ENCODE data around the gene RNASE4. TPM values are rescaled to one million over a fixed set of nuclear protein-coding genes. Genes with fewer than 3 reads are reported as not detected.
"Not testable (repeated sequence)": the region's sequence is repeated elsewhere in the genome, so short reads cannot be mapped to it uniquely, and the experiment has no call there.

The RNASE4 gene, protein sequence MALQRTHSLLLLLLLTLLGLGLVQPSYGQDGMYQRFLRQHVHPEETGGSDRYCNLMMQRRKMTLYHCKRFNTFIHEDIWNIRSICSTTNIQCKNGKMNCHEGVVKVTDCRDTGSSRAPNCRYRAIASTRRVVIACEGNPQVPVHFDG
- total RNA-seq (9.1 and 9.6 TPM in 2 replicates), polyA plus RNA-seq (7.2 and 12.4 TPM in 2 replicates)

GRCh38 chr14:20683891-20684661, at the start of gene RNASE4:
Gene RNASE4, plus strand, starts transcription at chr14:20684560. Its CDS starts 14,812 bp downstream, at chr14:20699372.
- TF ChIP-seq, protein P1, sequence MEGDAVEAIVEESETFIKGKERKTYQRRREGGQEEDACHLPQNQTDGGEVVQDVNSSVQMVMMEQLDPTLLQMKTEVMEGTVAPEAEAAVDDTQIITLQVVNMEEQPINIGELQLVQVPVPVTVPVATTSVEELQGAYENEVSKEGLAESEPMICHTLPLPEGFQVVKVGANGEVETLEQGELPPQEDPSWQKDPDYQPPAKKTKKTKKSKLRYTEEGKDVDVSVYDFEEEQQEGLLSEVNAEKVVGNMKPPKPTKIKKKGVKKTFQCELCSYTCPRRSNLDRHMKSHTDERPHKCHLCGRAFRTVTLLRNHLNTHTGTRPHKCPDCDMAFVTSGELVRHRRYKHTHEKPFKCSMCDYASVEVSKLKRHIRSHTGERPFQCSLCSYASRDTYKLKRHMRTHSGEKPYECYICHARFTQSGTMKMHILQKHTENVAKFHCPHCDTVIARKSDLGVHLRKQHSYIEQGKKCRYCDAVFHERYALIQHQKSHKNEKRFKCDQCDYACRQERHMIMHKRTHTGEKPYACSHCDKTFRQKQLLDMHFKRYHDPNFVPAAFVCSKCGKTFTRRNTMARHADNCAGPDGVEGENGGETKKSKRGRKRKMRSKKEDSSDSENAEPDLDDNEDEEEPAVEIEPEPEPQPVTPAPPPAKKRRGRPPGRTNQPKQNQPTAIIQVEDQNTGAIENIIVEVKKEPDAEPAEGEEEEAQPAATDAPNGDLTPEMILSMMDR (IDR thresholded peaks at IDR 0.05; ENCODE audit: low read depth, low read length): no peak
- Histone ChIP-seq H3K27ac (peak within 1 kb of the TSS; percentile 93), H3K4me1 (ENCODE audit: low read depth) (no peaks in the 10 kb centered on the region), H3K9me3 (ENCODE audit: low read depth) (no peaks in the 10 kb centered on the region), H3K27me3 (no peaks in the 10 kb centered on the region), H3K36me3 (no peaks in the 10 kb centered on the region), H3K4me3 (peak within 1 kb of the TSS; percentile 64)
- peak; percentile 70 to 89 for DNase-seq (ENCODE audit: low read depth in 1 of 2, low spot score in 1 of 2)

GRCh38 chr14:20641591-20641990, 42.8 kb upstream of the RNASE4 start, which contains the start of gene OR6S1:
Gene OR6S1, minus strand, starts transcription at chr14:20641691. Its CDS starts 0 bp downstream, at chr14:20641691.
- DNase-seq (ENCODE audit: low read depth in 1 of 2, low spot score in 1 of 2): no peak
- Histone ChIP-seq H3K9me3 (ENCODE audit: low read depth) (no peaks in the 10 kb centered on the region), H3K4me1 (ENCODE audit: low read depth) (no peaks in the 10 kb centered on the region), H3K27me3 (peaks cover 7% of the 10 kb centered on the region), H3K36me3 (no peaks in the 10 kb centered on the region), H3K27ac (no peak within 1 kb of the TSS), H3K4me3 (no peak within 1 kb of the TSS)
- TF ChIP-seq, protein P1 (IDR thresholded peaks at IDR 0.05; ENCODE audit: low read depth, low read length): no peak

- H3K9me3 ChIP-seq (ENCODE audit: low read depth): no peaks in the 10 kb centered on the region
- H3K4me3 ChIP-seq: no peak overlapping the region
- no peak for DNase-seq (ENCODE audit: low read depth in 1 of 2, low spot score in 1 of 2)
- TF ChIP-seq, protein P1 (IDR thresholded peaks at IDR 0.05; ENCODE audit: low read depth, low read length): no peak
- H3K27ac ChIP-seq: no peak overlapping the region
- no peaks in the 10 kb centered on the region for H3K4me1 ChIP-seq (ENCODE audit: low read depth)
- H3K27me3 ChIP-seq: peaks cover 3% of the 10 kb centered on the region
- no peaks in the 10 kb centered on the region for H3K36me3 ChIP-seq
These were observed 42.2 kb upstream of the RNASE4 start for GRCh38 chr14:20642182-20642581.

GRCh38 chr14:20642755-20643154, 41.6 kb upstream of the RNASE4 start:
- not testable (repeated sequence) for H3K36me3 ChIP-seq; H3K4me3 ChIP-seq; H3K4me1 ChIP-seq (ENCODE audit: low read depth); H3K27ac ChIP-seq; H3K27me3 ChIP-seq; H3K9me3 ChIP-seq (ENCODE audit: low read depth); DNase-seq (ENCODE audit: low read depth in 1 of 2, low spot score in 1 of 2)

DNA sequence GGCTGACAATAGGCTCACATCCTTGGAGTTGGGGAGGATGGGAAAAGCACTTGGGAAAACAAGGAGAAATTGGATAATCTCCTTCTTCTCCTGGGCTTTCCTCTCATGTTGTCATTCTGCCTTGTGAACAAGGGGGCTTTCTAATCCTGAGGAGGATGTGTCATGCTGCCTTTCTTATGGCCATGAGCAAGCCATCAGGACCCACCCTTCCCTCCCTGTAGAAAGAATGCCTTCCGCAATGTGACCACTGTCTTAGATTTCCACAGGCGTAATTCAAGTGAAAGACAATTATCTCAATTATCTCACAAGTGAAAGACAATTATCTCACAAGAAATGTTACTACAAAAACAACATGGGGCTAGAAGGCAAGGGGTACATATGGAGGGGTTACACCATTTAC, 39.8 kb upstream of the RNASE4 start:
- Histone ChIP-seq H3K4me1 (ENCODE audit: low read depth) (no peaks in the 10 kb centered on the region), H3K4me3 (no peak overlapping the region), H3K27ac (no peak overlapping the region), H3K36me3 (no peaks in the 10 kb centered on the region), H3K27me3 (no peaks in the 10 kb centered on the region), H3K9me3 (ENCODE audit: low read depth) (no peaks in the 10 kb centered on the region)
- no peak for DNase-seq (ENCODE audit: low read depth in 1 of 2, low spot score in 1 of 2)
- TF ChIP-seq, protein P1 (IDR thresholded peaks at IDR 0.05; ENCODE audit: low read depth, low read length): no peak

GRCh38 chr14:20645481-20645880, 38.9 kb upstream of the RNASE4 start:
- no peak for DNase-seq (ENCODE audit: low read depth in 1 of 2, low spot score in 1 of 2)
- Histone ChIP-seq H3K27ac (no peak overlapping the region), H3K4me3 (no peak overlapping the region), H3K4me1 (ENCODE audit: low read depth) (no peaks in the 10 kb centered on the region), H3K27me3 (no peaks in the 10 kb centered on the region), H3K36me3 (no peaks in the 10 kb centered on the region), H3K9me3 (ENCODE audit: low read depth) (no peaks in the 10 kb centered on the region)
- TF ChIP-seq, protein P1 (IDR thresholded peaks at IDR 0.05; ENCODE audit: low read depth, low read length): no peak

All from cardiac muscle cell (in vitro differentiated cells and primary cell).